C4-2B (cell line): Measurements from ENCODE around the gene SRRM4.

ENCODE experiments used
- H3K27ac ChIP-seq: fragments of 450-650 bp; 2 replicates; pipeline ENCODE4 v1.5.1; 2017
- ZFX ChIP-seq: fragments of 450-650 bp; IDR thresholded peaks from 2 replicates; pipeline ENCODE4 v1.6.1; 2017
- TF ChIP-seq, protein P1 (sequence below): fragments of 450-650 bp; conservative IDR thresholded peaks from 2 replicates; pipeline ENCODE4 v1.5.1; 2017; ENCODE audit warnings: mild to moderate bottlenecking

The SRRM4 gene, protein sequence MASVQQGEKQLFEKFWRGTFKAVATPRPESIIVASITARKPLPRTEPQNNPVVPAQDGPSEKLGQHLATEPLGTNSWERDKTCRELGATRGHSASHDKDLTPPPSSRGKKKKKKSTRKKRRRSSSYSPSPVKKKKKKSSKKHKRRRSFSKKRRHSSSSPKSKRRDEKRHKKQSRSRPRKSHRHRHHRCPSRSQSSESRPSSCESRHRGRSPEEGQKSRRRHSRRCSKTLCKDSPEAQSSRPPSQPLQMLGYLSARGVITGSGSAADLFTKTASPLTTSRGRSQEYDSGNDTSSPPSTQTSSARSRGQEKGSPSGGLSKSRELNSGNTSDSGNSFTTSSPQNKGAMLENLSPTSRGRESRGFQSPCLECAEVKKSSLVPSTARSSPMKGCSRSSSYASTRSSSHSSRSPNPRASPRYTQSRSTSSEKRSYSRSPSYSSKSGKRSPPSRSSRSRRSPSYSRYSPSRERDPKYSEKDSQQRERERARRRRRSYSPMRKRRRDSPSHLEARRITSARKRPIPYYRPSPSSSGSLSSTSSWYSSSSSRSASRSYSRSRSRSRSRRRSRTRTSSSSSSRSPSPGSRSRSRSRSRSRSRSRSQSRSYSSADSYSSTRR

DNA sequence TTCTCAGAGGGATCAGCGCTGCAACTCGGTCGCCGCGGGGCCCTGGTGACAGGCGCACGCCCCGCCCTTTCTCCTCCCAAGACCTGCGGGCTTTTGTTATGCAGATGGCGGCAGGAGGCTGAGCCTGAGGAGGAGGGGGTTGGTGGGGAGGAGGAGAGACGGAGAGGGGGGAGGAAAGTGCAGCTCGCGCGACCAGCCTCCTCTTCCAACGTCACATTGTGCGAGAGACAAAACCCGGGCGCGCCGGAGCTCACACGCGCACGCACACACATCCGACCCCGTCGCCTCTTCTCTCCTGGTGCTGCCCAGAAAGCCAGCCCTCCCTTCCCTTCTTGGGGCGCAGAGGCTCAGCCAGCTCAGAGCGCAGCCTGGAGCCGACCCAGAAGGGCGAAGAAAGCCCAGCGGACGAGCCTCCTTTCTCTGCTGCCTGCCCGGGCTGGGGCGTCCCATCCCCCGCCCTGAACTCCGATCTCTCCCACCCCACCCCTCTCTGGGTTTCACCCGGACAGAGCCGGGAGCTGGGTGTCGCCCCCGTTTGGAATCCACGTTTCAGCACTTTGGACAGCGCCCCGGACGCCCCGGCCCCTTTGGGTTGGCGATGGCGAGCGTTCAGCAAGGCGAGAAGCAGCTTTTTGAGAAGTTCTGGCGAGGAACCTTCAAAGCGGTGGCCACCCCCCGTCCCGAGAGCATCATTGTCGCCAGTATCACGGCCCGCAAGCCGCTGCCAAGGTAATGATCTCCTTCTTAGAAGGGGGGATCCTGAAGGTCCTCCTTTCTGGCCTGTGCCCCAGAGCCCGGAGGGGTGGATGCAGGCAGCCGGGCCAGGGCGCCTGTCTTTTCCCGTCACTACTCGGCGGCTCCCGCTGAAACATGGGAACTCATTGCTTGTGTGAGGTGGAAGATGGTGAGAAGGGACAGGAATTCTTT is at the start of gene SRRM4:
TSS of gene SRRM4 (plus strand) at position 257 of the 927 bp plus-strand sequence. CDS start at position 599, 342 bp downstream.
- no peak within 1 kb of the TSS for H3K27ac ChIP-seq
- TF ChIP-seq ZFX = no peak
- TF ChIP-seq, protein P1, sequence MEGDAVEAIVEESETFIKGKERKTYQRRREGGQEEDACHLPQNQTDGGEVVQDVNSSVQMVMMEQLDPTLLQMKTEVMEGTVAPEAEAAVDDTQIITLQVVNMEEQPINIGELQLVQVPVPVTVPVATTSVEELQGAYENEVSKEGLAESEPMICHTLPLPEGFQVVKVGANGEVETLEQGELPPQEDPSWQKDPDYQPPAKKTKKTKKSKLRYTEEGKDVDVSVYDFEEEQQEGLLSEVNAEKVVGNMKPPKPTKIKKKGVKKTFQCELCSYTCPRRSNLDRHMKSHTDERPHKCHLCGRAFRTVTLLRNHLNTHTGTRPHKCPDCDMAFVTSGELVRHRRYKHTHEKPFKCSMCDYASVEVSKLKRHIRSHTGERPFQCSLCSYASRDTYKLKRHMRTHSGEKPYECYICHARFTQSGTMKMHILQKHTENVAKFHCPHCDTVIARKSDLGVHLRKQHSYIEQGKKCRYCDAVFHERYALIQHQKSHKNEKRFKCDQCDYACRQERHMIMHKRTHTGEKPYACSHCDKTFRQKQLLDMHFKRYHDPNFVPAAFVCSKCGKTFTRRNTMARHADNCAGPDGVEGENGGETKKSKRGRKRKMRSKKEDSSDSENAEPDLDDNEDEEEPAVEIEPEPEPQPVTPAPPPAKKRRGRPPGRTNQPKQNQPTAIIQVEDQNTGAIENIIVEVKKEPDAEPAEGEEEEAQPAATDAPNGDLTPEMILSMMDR = no peak

DNA sequence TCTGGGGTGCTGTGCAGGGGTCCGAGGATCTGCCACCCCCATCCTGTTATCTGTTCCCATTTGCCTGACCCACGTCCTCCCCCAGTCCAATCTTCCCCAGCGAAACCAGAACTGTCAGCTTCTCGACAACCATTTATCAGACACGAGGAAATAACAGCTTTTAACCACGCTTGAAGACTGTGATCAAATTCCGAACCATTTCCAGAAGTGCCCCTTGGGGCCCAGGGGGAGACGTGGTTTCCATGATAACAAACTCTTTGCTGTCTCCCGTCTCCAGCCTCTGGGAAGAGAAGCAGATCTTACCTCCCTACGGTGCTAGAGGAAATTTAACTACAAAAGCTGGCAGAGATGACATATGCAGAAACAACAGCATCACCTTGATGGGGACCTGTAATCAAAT is 35.1 kb upstream of the SRRM4 start:
- TF ChIP-seq, protein P1 = no peak
- TF ChIP-seq ZFX = no peak
- H3K27ac ChIP-seq = no peak overlapping the region

DNA sequence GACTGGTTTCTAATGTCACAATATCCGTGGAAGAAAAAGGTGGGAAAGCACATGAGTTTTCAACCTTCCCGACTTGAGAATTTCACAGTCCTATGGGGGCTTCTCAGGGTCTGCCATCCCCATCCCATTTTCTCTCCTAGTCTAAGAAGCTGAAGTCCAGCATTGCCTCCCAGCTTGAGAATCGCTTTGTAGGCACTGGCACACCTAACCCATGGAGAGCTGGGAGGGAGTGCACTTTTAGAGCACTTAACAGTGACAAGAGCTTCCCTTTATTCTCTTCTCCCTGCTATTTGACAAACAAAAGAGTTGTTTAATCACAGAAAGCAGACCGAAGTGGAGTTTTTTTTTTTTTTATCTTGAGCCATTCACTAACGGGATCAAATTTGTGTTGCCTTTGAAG is 22.8 kb upstream of the SRRM4 start:
- no peak for TF ChIP-seq ZFX
- TF ChIP-seq, protein P1 = no peak
- H3K27ac ChIP-seq = no peak overlapping the region

DNA sequence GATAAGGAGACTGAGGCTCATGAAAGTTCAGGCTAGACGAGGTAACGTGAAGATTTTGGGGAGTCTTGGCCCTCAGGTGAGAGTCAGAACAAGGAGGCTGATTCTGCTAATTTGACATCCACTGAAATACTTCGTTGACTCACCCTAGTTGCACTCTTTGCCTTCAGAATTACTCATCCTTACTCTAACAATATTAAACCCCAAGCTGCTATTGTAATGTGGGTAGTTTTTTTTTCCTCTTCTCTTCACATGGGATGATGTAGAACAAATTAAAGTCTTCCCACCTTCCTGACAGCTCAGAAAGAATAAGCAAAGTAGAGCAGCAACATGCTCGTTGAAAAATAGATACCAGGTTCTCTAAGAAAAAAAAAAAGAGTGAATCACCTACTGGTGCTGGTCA is 22.0 kb upstream of the SRRM4 start:
- TF ChIP-seq, protein P1 = no peak
- TF ChIP-seq ZFX = no peak
- H3K27ac ChIP-seq = no peak overlapping the region

DNA sequence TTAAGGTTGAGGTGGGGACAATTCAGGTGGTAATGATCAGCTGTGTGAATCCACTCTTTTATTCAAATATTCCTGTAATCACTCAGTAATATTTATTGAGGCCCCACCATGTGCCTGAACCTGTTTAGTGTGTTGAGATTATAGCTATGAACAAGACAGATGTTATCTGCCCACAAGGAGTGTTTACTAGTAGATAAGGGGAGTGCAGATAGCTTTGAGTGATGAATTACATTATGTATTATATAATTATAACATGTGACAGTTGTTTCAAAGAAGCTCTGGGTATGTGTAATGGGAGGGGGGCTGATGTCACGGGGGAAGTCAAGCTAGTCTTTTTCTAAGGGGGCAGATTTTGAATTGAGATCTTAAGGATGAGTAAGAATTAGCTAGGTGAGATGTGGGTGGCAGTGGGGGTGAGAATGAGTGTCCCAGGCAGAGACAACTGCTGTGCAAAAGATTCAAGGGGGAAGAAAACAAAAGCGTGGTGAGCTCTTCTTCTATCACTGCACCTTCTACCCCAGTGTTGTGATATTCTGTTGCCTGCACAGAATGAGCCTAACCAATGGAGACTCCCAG is 21.3 kb upstream of the SRRM4 start:
- TF ChIP-seq ZFX = no peak
- no peak overlapping the region for H3K27ac ChIP-seq

DNA sequence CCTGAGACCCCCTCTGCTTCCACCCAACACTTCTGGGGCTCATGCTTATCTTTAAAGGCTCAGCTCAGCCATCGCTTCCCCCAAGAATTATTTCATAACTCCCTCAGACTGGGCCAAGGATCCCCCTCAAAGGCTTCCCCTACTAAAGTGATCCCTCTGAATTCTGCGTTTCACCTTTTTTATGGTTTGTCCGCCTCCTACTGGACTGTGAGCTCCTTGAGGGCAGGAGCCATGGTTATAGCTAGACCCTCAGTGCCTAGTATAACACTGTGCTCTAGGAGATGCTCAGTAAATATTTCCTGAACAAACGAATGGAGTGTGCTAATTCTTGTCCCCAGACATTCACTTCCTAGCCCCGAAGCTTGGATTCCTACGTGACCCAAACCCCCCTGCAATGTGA is 20.5 kb upstream of the SRRM4 start:
- no peak for TF ChIP-seq ZFX
- TF ChIP-seq, protein P1 = no peak
- H3K27ac ChIP-seq = no peak overlapping the region

DNA sequence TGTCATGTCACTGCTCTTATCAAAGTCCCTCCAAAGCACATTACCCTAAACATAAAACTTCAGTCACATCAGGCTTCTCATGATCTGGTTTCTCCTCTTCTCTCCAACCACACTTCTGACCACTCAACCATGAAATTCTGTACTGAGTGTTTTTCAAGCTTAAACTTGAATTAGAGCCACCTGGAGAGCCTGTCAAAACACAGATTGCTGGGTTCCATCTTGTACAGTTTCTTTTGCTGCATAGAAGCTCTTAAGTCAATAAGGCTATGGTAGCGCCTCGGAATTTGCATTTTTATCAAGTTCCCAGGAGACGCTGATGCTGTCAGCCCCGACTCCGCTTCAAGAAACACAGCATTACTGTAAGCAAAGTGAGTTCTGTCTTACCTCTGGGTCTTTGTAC is 16.4 kb upstream of the SRRM4 start:
- H3K27ac ChIP-seq = no peak overlapping the region
- TF ChIP-seq ZFX = no peak

DNA sequence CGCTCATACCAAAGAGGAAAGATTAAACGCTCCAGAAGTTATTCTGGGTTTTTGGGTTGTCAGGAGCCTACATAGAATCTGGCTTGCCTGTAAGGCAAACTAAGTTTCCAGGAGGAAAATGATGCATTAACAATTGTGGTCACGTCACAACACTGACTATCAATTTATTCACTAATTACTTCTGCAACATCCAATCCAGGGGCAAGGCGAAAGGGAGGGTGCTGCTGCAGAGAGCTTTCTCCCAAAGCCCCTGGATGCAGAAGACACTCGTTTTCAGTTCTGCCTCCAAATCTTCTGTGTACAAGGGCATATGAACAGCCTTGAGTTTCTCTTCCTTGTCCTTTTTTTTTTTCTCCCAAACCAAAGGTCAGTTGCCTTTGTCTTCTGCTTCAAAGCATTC is 10.5 kb upstream of the SRRM4 start:
- H3K27ac ChIP-seq = no peak overlapping the region
- no peak for TF ChIP-seq ZFX
- TF ChIP-seq, protein P1 = no peak
